VCaP (cell line): Measurements from ENCODE around the gene ST3GAL3.

ENCODE experiments used
- H3K27ac ChIP-seq: fragments of 450-650 bp; 2 replicates; pipeline ENCODE4 v1.5.1; 2017
- TF ChIP-seq, protein P1 (sequence below): fragments of 450-650 bp; conservative IDR thresholded peaks from 2 replicates; pipeline ENCODE4 v1.5.1; 2017; ENCODE audit warnings: mild to moderate bottlenecking, moderate library complexity

ST3GAL3 gene

GRCh38 chr1:43900386-43900785 lies 193.1 kb downstream of the ST3GAL3 start:
- H3K27ac ChIP-seq: no peak overlapping the region
- TF ChIP-seq, protein P1, sequence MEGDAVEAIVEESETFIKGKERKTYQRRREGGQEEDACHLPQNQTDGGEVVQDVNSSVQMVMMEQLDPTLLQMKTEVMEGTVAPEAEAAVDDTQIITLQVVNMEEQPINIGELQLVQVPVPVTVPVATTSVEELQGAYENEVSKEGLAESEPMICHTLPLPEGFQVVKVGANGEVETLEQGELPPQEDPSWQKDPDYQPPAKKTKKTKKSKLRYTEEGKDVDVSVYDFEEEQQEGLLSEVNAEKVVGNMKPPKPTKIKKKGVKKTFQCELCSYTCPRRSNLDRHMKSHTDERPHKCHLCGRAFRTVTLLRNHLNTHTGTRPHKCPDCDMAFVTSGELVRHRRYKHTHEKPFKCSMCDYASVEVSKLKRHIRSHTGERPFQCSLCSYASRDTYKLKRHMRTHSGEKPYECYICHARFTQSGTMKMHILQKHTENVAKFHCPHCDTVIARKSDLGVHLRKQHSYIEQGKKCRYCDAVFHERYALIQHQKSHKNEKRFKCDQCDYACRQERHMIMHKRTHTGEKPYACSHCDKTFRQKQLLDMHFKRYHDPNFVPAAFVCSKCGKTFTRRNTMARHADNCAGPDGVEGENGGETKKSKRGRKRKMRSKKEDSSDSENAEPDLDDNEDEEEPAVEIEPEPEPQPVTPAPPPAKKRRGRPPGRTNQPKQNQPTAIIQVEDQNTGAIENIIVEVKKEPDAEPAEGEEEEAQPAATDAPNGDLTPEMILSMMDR: no peak

DNA sequence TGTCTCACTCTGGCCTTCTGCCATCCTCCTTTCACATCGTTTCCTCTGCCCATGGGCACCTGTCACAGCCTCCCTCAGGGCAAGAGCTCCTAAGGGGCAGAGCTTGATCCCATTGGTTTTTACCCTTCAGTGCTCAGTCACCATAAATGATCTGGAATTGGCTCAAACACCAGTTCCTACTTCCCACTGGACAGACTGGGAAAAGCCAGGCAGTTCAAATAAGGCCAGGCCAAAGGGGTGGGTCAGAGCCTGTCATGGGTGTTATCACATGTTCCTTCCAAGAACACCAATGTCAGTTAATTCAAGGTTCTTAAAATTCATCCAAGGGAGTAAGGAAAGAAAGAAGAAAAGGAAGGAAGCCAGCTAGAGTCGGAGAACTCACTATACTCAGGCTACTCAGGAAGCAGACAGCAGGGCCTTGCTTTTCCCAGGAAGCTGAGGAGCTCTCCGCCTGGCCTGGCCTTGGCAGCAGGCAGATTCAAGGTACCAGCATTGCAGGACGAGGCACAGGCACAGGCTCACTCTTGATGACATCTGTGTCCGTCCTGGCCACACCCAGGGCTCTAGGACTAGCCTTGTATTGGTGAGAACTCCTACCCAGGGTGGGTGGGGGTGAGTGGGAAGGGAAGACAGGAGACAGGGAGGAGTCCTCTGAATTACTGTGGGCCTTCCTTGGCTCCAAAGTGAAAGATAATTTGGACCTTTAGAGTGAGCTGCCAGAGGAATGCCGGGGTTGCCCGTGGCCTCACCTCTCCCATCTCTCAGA lies 194.0 kb downstream of the ST3GAL3 start:
- H3K27ac ChIP-seq: no peak overlapping the region

GRCh38 chr1:43902058-43902831 lies 194.9 kb downstream of the ST3GAL3 start:
- no peak overlapping the region for H3K27ac ChIP-seq
- TF ChIP-seq, protein P1: no peak

More for the DNA sequence above, 194.0 kb downstream of the ST3GAL3 start:
- TF ChIP-seq, protein P1: no peak

- no peak overlapping the region for H3K27ac ChIP-seq
- TF ChIP-seq, protein P1: no peak
Measured at GRCh38 chr1:43904660-43905551, 197.6 kb downstream of the ST3GAL3 start.

DNA sequence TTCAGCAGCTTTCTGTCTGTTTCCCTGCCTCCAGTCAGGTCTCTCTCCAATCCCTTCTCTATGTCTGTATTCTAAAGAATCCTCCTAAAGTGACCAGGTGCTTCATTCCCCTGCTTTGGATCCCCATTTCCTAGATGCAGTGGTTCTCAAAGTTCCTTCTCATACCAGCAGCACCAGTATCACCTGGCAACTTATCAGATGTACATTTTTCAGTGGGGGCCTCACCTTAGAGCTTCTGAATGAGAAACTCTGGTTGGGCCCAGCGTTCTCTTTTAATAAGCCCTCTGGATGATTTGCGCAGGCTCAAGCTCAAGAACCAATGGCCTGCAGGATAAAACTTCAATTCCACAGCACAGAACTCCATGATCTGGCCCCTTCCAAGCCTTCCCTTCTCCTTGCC lies 200.9 kb downstream of the ST3GAL3 start:
- TF ChIP-seq, protein P1: no peak

GRCh38 chr1:43908858-43909257 lies 201.5 kb downstream of the ST3GAL3 start:
- no peak overlapping the region for H3K27ac ChIP-seq
- TF ChIP-seq, protein P1: no peak

More for the DNA sequence above, 200.9 kb downstream of the ST3GAL3 start:
- no peak overlapping the region for H3K27ac ChIP-seq

- TF ChIP-seq, protein P1: no peak
- H3K27ac ChIP-seq: peak overlapping the region; percentile 3; the same call in 1 of the 2 replicates
Measured at GRCh38 chr1:43910343-43910742, 203.0 kb downstream of the ST3GAL3 start.
